Measurements from ENCODE around the gene CLIP3. TPM values are rescaled to one million over a fixed set of nuclear protein-coding genes. Genes with fewer than 3 reads are reported as not detected.

Gene CLIP3
- total RNA-seq, 1 experiment from 2014 or later = 9.2 TPM

GRCh38 chr19:35978832-35979365 is 53.8 kb downstream of the CLIP3 start:
- no peaks in the 10 kb centered on the region for H3K27me3 ChIP-seq (replicated peaks; ENCODE audit: insufficient read depth, low read depth, low read length, poor library complexity)
- no peaks in the 10 kb centered on the region for H3K9me3 ChIP-seq (ENCODE audit: low read depth, low read length, poor library complexity, severe bottlenecking)
- no peak overlapping the region for H3K4me3 ChIP-seq (ENCODE audit: low read depth, low read length, poor library complexity, severe bottlenecking)
- no peak for DNase-seq (ENCODE audit: low spot score)
- H3K27ac ChIP-seq (ENCODE audit: low read depth, low read length, poor library complexity, severe bottlenecking) = no peak overlapping the region
- CTCF ChIA-PET = no interaction called here
- H3K36me3 ChIP-seq (ENCODE audit: insufficient read depth, low read length, poor library complexity, severe bottlenecking) = no peaks in the 10 kb centered on the region
- no TSS peak for BruUV-seq (replicated peaks)
- no peak for TF ChIP-seq CTCF (conservative IDR thresholded peaks at IDR 0.05; ENCODE audit: low read depth, low read length)
- no peak for TF ChIP-seq EZH2 (IDR thresholded peaks at IDR 0.05; ENCODE audit: borderline replicate concordance, low read depth, low read length, poor library complexity, severe bottlenecking)
- intact Hi-C loops (cut with micrococcal nuclease; ENCODE audit: unreplicated experiment) = no loop called here
- POLR2A ChIA-PET (ENCODE audit: low non-redundant PET) = no interaction called here
- no peaks in the 10 kb centered on the region for H3K4me1 ChIP-seq (ENCODE audit: insufficient read depth, low read length, poor library complexity, severe bottlenecking)

- Histone ChIP-seq H3K4me3 (ENCODE audit: low read depth, low read length, poor library complexity, severe bottlenecking) (no peak overlapping the region), H3K27me3 (replicated peaks; ENCODE audit: insufficient read depth, low read depth, low read length, poor library complexity) (no peaks in the 10 kb centered on the region), H3K36me3 (ENCODE audit: insufficient read depth, low read length, poor library complexity, severe bottlenecking) (no peaks in the 10 kb centered on the region), H3K27ac (ENCODE audit: low read depth, low read length, poor library complexity, severe bottlenecking) (no peak overlapping the region), H3K9me3 (ENCODE audit: low read depth, low read length, poor library complexity, severe bottlenecking) (no peaks in the 10 kb centered on the region), H3K4me1 (ENCODE audit: insufficient read depth, low read length, poor library complexity, severe bottlenecking) (no peaks in the 10 kb centered on the region)
- DNase-seq (ENCODE audit: low spot score) = no peak
- no TSS peak for BruUV-seq (replicated peaks)
- intact Hi-C loops (cut with micrococcal nuclease; ENCODE audit: unreplicated experiment) = no loop called here
- TF ChIP-seq EZH2 (IDR thresholded peaks at IDR 0.05; ENCODE audit: borderline replicate concordance, low read depth, low read length, poor library complexity, severe bottlenecking) (no peak), CTCF (conservative IDR thresholded peaks at IDR 0.05; ENCODE audit: low read depth, low read length) (no peak)
- ChIA-PET CTCF (no interaction called here), POLR2A (ENCODE audit: low non-redundant PET) (no interaction called here)
These were observed 54.4 kb downstream of the CLIP3 start for GRCh38 chr19:35978271-35978670.

- no TSS peak for BruUV-seq (replicated peaks)
- Histone ChIP-seq H3K27ac (ENCODE audit: low read depth, low read length, poor library complexity, severe bottlenecking) (no peak overlapping the region), H3K27me3 (replicated peaks; ENCODE audit: insufficient read depth, low read depth, low read length, poor library complexity) (no peaks in the 10 kb centered on the region), H3K9me3 (ENCODE audit: low read depth, low read length, poor library complexity, severe bottlenecking) (no peaks in the 10 kb centered on the region), H3K4me3 (ENCODE audit: low read depth, low read length, poor library complexity, severe bottlenecking) (no peak overlapping the region), H3K36me3 (ENCODE audit: insufficient read depth, low read length, poor library complexity, severe bottlenecking) (no peaks in the 10 kb centered on the region), H3K4me1 (ENCODE audit: insufficient read depth, low read length, poor library complexity, severe bottlenecking) (no peaks in the 10 kb centered on the region)
- TF ChIP-seq EZH2 (IDR thresholded peaks at IDR 0.05; ENCODE audit: borderline replicate concordance, low read depth, low read length, poor library complexity, severe bottlenecking) (no peak), CTCF (conservative IDR thresholded peaks at IDR 0.05; ENCODE audit: low read depth, low read length) (peak; percentile 54)
- peak; percentile 69 for DNase-seq (ENCODE audit: low spot score)
- ChIA-PET POLR2A (ENCODE audit: low non-redundant PET) (no interaction called here), CTCF (no interaction called here)
- intact Hi-C loops (cut with micrococcal nuclease; ENCODE audit: unreplicated experiment) = no loop called here
These were observed 55.0 kb downstream of the CLIP3 start for GRCh38 chr19:35977446-35978222.

Data from A673 (cell line).